Osteocyte (in vitro differentiated cells): ENCODE data around the gene CCDC88C. TPM values are rescaled to one million over a fixed set of nuclear protein-coding genes. Genes with fewer than 3 reads are reported as not detected.

Experiments
- DNase-seq: peaks from one replicate; pipeline ENCODE4 v3.0.0; 2021; ENCODE audit warnings: mixed read lengths; ENCODE audit not compliant: unreplicated experiment; ENCODE audit errors: extremely low spot score
- H3K27ac Mint-ChIP-seq: one replicate; pipeline ENCODE4 v1.8.0; 2021; ENCODE audit warnings: mild to moderate bottlenecking, mixed read lengths; ENCODE audit not compliant: unreplicated experiment
- H3K27me3 Mint-ChIP-seq: one replicate; pipeline ENCODE4 v1.8.0; 2021; ENCODE audit warnings: mixed read lengths; ENCODE audit not compliant: unreplicated experiment
- H3K36me3 Mint-ChIP-seq: one replicate; pipeline ENCODE4 v1.8.0; 2021; ENCODE audit warnings: mixed read lengths; ENCODE audit not compliant: unreplicated experiment
- H3K4me1 Mint-ChIP-seq: one replicate; pipeline ENCODE4 v1.8.0; 2021; ENCODE audit warnings: mixed read lengths; ENCODE audit not compliant: unreplicated experiment
- H3K4me3 Mint-ChIP-seq: one replicate; pipeline ENCODE4 v1.8.0; 2021; ENCODE audit warnings: mild to moderate bottlenecking, moderate library complexity, mixed read lengths; ENCODE audit not compliant: unreplicated experiment
- H3K9me3 Mint-ChIP-seq: one replicate; pipeline ENCODE4 v1.8.0; 2021; ENCODE audit warnings: mixed read lengths; ENCODE audit not compliant: unreplicated experiment
- total RNA-seq: library from RNA; stranded (reverse); gene quantifications from 2 replicates; pipeline ENCODE4 v1.2.1, GENCODE V29; 2021
- TF ChIP-seq, protein P1 (sequence below): fragments of 200-600 bp; sonication (generic); IDR thresholded peaks from 2 replicates; pipeline ENCODE4 v1.5.0; 2021; ENCODE audit warnings: antibody characterized with exemption, mild to moderate bottlenecking, moderate library complexity

CCDC88C gene
- total RNA-seq, 1 donor from 2014 or later: 1.4 TPM

DNA sequence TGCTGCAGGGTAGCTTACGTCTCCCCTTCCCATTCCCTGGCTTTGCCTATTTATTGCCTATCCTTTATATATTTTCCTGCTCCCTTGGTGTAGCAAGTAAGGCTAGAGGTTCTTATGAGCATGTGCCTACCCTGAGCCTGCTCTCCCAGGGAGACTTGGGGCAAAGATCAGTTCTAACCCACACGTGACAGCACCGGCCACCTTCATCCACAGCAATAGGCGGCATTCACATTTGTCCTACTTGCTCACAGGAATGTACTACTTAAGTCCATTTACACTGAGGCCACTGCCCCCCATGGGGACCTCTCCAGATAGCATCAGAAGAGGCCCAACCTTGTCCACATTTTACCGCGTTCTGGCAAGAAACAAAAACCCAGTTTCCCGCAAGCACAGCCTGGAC is 181.8 kb downstream of the CCDC88C start:
- H3K27ac Mint-ChIP-seq: no peak overlapping the region
- peaks cover 4% of the 10 kb centered on the region for H3K4me1 Mint-ChIP-seq
- peaks cover 16% of the 10 kb centered on the region for H3K9me3 Mint-ChIP-seq
- TF ChIP-seq, protein P1, sequence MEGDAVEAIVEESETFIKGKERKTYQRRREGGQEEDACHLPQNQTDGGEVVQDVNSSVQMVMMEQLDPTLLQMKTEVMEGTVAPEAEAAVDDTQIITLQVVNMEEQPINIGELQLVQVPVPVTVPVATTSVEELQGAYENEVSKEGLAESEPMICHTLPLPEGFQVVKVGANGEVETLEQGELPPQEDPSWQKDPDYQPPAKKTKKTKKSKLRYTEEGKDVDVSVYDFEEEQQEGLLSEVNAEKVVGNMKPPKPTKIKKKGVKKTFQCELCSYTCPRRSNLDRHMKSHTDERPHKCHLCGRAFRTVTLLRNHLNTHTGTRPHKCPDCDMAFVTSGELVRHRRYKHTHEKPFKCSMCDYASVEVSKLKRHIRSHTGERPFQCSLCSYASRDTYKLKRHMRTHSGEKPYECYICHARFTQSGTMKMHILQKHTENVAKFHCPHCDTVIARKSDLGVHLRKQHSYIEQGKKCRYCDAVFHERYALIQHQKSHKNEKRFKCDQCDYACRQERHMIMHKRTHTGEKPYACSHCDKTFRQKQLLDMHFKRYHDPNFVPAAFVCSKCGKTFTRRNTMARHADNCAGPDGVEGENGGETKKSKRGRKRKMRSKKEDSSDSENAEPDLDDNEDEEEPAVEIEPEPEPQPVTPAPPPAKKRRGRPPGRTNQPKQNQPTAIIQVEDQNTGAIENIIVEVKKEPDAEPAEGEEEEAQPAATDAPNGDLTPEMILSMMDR: no peak
- H3K36me3 Mint-ChIP-seq: no peaks in the 10 kb centered on the region
- no peaks in the 10 kb centered on the region for H3K27me3 Mint-ChIP-seq
- no peak for DNase-seq
- no peak overlapping the region for H3K4me3 Mint-ChIP-seq

DNA sequence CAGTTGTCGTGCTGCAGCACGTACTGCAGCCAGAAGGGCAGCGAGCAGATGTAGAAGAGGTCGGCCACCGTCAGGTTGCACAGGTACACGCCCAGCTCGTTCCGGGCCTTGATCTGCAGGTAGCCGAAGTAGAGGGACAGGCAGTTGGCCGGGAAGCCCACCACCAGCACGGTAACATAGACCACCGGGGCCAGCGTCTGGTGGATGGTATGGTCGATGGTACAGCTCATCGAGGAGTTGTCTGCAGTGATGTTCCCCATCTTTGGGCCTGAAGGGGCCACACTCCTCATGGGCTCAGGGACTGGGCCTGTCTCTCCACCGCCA is 182.9 kb downstream of the CCDC88C start:
- H3K27me3 Mint-ChIP-seq: no peaks in the 10 kb centered on the region
- peaks cover 14% of the 10 kb centered on the region for H3K9me3 Mint-ChIP-seq
- peaks cover 4% of the 10 kb centered on the region for H3K4me1 Mint-ChIP-seq
- no peaks in the 10 kb centered on the region for H3K36me3 Mint-ChIP-seq
- TF ChIP-seq, protein P1: no peak
- H3K4me3 Mint-ChIP-seq: no peak overlapping the region
- no peak overlapping the region for H3K27ac Mint-ChIP-seq
- DNase-seq: no peak

DNA sequence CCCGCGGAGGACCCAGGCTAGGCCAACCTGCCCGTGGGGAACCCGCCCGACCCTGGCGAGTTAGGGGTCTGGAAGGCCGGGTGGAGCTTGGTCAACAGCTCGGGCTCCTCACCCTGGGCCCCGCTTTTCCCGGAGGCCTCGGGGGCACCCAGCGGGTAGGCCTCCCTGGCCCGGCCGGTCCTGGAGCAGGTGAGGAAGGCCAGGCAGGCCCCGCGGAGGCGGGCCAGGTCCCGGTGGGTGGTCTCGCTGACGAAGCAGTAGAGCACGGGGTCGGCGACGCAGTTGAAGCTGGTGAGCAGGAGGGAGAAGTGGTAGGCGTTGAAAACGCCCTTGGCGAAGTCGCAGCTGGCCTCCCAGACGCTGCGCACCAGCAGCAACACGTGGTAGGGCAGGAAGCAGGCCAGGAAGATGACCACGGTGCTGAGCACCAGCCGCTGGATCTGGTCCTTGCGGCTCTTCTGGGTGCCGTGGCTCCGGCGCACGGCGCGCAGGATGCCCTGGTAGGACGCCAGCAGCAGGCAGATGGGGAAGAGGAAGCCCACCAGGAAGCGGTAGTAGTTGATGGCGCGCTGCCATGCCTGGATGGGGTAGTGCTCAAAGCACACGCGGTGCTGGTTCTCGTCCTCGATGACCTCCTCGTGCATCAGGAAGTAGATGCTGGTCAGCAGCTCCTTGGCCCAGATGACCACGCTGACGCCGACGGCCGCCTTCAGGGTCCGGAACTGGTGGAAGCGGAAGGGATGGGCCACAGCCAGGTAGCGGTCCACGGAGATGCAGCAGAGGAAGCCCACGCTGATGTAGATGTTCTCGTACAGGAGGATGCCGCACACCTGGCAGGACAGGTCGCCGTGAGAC is 183.5 kb downstream of the CCDC88C start:
- Mint-ChIP-seq H3K4me1 (peaks cover 4% of the 10 kb centered on the region), H3K27me3 (no peaks in the 10 kb centered on the region), H3K36me3 (no peaks in the 10 kb centered on the region), H3K4me3 (no peak overlapping the region), H3K9me3 (peaks cover 11% of the 10 kb centered on the region), H3K27ac (no peak overlapping the region)
- TF ChIP-seq, protein P1: no peak
- DNase-seq: no peak

DNA sequence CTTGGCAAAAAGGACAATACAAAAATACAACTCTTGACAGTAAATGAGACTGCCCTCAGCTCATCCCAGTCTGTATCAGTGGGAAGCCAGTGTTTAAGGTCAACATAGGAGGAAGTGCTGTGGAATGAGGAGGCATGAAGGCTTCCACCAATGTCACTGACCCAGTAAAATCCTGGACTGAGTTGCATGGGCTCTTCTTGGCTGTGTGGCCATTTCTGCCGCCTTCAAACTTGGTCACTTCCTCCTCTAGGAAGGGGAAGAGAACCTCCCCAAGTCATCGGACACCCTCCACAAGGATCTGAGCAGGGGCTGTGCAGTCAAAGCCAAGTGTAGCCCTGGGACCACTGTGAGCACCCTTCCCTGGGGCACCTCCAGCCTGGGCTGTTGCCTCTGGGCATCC is 185.0 kb downstream of the CCDC88C start:
- H3K27me3 Mint-ChIP-seq: no peaks in the 10 kb centered on the region
- H3K4me3 Mint-ChIP-seq: no peak overlapping the region
- H3K27ac Mint-ChIP-seq: no peak overlapping the region
- H3K9me3 Mint-ChIP-seq: peaks cover 11% of the 10 kb centered on the region
- H3K36me3 Mint-ChIP-seq: peaks cover 3% of the 10 kb centered on the region
- peaks cover 7% of the 10 kb centered on the region for H3K4me1 Mint-ChIP-seq
- TF ChIP-seq, protein P1: no peak
- DNase-seq: no peak

DNA sequence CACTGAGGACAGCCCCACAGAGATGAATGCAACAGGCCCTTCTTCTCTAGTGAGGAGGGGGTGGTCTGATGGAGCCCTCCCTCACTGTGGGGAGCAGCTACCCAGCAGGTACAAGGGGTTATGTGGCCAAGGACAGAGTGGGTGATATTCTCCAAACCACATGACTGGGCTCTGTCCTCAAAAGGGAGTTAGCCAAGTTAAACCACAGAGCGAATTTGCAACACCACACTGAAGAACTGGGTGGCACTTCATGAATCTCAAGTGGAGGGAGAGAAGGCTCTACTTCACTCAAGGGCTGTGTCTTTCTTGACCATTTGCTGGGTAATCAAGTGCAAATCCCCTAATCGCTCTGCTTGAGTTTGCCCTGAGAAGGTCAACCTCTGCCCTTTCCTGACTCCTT is 185.6 kb downstream of the CCDC88C start:
- Mint-ChIP-seq H3K4me3 (no peak overlapping the region), H3K9me3 (peaks cover 11% of the 10 kb centered on the region), H3K36me3 (peaks cover 3% of the 10 kb centered on the region), H3K4me1 (peaks cover 4% of the 10 kb centered on the region), H3K27ac (no peak overlapping the region), H3K27me3 (no peaks in the 10 kb centered on the region)
- DNase-seq: no peak
- TF ChIP-seq, protein P1: no peak
